H1 (cell line): Measurements from ENCODE around the gene TIAM2.

Experiments
- CEBPB ChIP-seq: IDR thresholded peaks from 2 replicates; pipeline ENCODE4 v1.6.1; 2012; ENCODE audit warnings: low read depth, low read length
- EGR1 ChIP-seq: IDR thresholded peaks from 2 replicates; pipeline ENCODE4 v1.6.1; 2011; ENCODE audit warnings: low read depth, low read length, borderline replicate concordance
- JUN ChIP-seq: IDR thresholded peaks from 2 replicates; pipeline ENCODE4 v1.6.1; 2011; ENCODE audit warnings: low read depth, mild to moderate bottlenecking, improper control_type of control experiment, low read length
- NRF1 ChIP-seq: IDR thresholded peaks from 2 replicates; pipeline ENCODE4 v1.6.1; 2011; ENCODE audit warnings: mild to moderate bottlenecking, low read depth, low read length, improper control_type of control experiment
- PHF8 ChIP-seq: fragments of 200-600 bp; sonication (generic); conservative IDR thresholded peaks from 2 replicates; pipeline ENCODE4 v1.7.1; 2012; ENCODE audit warnings: low read depth, mild to moderate bottlenecking, inconsistent platforms, low read length, moderate library complexity
- TAF1 ChIP-seq: IDR thresholded peaks from 2 replicates; pipeline ENCODE4 v1.6.1; 2011; ENCODE audit warnings: mild to moderate bottlenecking, low read depth, low read length
- TF ChIP-seq, protein P1 (sequence below): IDR thresholded peaks from 2 replicates; pipeline ENCODE4 v1.6.1; 2012; ENCODE audit warnings: inconsistent platforms
- TF ChIP-seq, protein P2 (sequence below), 3 experiments: IDR thresholded peaks; 1 replicate in 2 of 3; 2 replicates in 1 of 3; pipeline versions ENCODE4 v1.5.1 to v1.6.1; 2011; ENCODE audit warnings: low read length in 3 of 3, mild to moderate bottlenecking in 3 of 3, inconsistent platforms in 2 of 3, low read depth in 1 of 3, moderate library complexity in 1 of 3; ENCODE audit not compliant: insufficient read depth in 1 of 3; ENCODE audit errors: control extremely low read depth in 1 of 3

DNA sequence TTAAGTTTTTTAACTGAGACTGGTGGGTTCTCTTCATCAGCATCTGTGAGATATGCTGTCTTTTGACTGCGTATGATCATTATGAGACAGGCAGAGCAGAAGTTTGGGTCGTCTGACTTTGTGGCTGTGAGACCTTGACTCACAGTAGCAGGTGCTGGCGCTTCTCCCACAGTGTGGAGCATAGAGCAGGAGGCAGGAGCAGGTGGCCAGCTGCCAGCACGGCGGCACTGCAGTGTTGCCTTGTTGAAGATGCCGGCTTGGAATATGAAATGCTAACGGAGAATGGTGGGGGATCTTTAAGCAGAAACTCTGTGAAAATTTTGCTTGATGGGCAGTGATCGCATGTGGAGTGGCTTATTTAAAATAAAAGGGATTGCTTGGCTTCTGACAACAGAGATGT lies 105.0 kb downstream of the TIAM2 start:
- TF ChIP-seq CEBPB (no peak), PHF8 (no peak), JUN (no peak), EGR1 (no peak), TAF1 (no peak), NRF1 (no peak)
- TF ChIP-seq, protein P1, sequence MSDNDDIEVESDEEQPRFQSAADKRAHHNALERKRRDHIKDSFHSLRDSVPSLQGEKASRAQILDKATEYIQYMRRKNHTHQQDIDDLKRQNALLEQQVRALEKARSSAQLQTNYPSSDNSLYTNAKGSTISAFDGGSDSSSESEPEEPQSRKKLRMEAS: no peak
- TF ChIP-seq, protein P2, sequence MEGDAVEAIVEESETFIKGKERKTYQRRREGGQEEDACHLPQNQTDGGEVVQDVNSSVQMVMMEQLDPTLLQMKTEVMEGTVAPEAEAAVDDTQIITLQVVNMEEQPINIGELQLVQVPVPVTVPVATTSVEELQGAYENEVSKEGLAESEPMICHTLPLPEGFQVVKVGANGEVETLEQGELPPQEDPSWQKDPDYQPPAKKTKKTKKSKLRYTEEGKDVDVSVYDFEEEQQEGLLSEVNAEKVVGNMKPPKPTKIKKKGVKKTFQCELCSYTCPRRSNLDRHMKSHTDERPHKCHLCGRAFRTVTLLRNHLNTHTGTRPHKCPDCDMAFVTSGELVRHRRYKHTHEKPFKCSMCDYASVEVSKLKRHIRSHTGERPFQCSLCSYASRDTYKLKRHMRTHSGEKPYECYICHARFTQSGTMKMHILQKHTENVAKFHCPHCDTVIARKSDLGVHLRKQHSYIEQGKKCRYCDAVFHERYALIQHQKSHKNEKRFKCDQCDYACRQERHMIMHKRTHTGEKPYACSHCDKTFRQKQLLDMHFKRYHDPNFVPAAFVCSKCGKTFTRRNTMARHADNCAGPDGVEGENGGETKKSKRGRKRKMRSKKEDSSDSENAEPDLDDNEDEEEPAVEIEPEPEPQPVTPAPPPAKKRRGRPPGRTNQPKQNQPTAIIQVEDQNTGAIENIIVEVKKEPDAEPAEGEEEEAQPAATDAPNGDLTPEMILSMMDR (IDR thresholded peaks at IDR 0.05; ENCODE audit: control extremely low read depth in 1 of 3, insufficient read depth in 1 of 3, low read depth in 1 of 3, low read length in 3 of 3): no peak
